Neuron (in vitro differentiated cells): ENCODE results near the gene NUP153.

ENCODE experiments used
- H2AFZ ChIP-seq: one replicate; pipeline ENCODE4 v1.6.1; 2013; ENCODE audit warnings: low read depth, mild to moderate bottlenecking, inconsistent platforms, low read length, moderate library complexity
- H3K27me3 ChIP-seq: one replicate; pipeline ENCODE4 v1.6.1; 2013; ENCODE audit warnings: low read length; ENCODE audit not compliant: insufficient read depth
- H3K36me3 ChIP-seq: one replicate; pipeline ENCODE4 v1.6.1; 2013; ENCODE audit warnings: low read length; ENCODE audit not compliant: insufficient read depth
- H3K4me1 ChIP-seq: one replicate; pipeline ENCODE4 v1.6.1; 2013; ENCODE audit warnings: low read length; ENCODE audit not compliant: insufficient read depth
- H3K4me3 ChIP-seq: 2 replicates; pipeline ENCODE4 v1.5.1; 2013; ENCODE audit warnings: mild to moderate bottlenecking, low read length, moderate library complexity
- H3K9me3 ChIP-seq: one replicate; pipeline ENCODE4 v1.6.1; 2013; ENCODE audit warnings: low read length

The NUP153 gene

DNA sequence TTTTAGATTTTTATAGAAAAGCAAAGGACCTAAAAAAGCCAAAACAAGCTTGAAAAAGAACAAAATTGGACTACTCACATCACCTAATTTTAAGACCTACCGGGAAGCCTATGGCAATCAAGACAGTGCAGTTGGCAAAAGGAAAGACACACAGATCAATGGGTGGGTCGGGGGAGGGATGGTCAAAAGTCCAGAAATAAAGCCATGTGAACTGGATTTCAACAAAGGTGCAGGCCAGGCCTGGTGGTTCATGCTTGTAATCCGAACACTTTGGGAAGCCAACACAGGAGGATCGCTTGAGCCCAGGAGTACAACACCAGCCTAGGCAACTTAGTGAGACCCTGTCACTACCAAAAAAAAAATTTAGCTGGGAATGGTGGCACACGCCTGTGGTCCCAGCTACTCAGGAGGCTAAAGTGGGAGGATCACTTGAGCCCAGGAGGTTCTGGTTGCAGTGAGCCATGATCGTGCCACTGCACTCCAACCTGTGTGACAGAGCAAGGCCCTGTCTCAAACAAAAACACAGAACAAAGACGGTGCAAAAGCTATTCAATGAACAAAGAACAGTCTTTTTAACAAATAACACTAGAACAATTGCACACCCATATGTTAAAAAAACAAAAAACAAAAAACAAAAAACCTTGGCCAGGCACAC lies 34.5 kb downstream of the NUP153 start:
- Histone ChIP-seq H3K9me3 (peaks cover 1% of the 10 kb centered on the region), H2AFZ (no peak overlapping the region), H3K27me3 (no peaks in the 10 kb centered on the region), H3K36me3 (peaks cover 67% of the 10 kb centered on the region), H3K4me3 (no peak overlapping the region), H3K4me1 (no peaks in the 10 kb centered on the region)

DNA sequence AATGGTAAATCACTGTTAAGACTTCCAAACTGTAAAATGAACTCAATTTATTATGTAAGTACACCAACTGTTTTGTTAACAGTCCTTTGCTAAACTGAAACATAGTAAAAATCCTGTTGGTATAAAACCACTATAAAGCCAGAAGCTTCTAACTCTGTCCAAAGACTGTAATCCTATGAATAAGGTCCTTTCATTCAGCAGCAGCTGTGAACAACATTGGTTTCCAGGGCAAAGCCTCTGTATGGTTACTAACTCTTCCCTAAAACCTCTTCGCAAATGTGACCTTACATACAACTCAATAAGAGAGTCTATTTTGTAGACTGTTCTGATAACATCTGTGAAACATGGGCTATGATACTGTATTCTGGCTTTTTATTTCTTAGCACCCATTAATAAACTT lies 40.1 kb downstream of the NUP153 start:
- no peaks in the 10 kb centered on the region for H3K27me3 ChIP-seq
- no peak overlapping the region for H3K4me3 ChIP-seq
- peaks cover 74% of the 10 kb centered on the region for H3K36me3 ChIP-seq
- no peaks in the 10 kb centered on the region for H3K4me1 ChIP-seq
- no peak overlapping the region for H2AFZ ChIP-seq
- no peaks in the 10 kb centered on the region for H3K9me3 ChIP-seq

DNA sequence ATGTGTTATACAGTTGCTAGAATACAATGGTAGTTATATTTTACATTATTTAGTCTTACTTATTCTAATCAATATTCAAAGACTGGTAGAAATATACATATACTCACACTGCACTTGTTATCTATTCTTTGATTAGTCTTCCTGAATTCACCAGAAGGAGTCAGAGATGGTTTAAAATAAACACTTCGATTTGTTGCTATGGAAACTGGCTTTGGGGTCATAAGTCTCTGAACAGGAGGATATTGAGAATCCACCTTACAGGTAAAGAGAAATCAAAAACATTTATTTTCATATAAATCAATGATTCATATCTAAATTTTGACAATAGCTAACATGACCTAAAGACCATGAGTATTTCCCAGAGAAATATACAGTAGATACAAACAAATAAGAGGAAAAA lies 41.6 kb downstream of the NUP153 start:
- Histone ChIP-seq H3K36me3 (peaks cover 78% of the 10 kb centered on the region), H3K4me3 (no peak overlapping the region), H3K27me3 (no peaks in the 10 kb centered on the region), H2AFZ (no peak overlapping the region), H3K4me1 (no peaks in the 10 kb centered on the region), H3K9me3 (no peaks in the 10 kb centered on the region)

DNA sequence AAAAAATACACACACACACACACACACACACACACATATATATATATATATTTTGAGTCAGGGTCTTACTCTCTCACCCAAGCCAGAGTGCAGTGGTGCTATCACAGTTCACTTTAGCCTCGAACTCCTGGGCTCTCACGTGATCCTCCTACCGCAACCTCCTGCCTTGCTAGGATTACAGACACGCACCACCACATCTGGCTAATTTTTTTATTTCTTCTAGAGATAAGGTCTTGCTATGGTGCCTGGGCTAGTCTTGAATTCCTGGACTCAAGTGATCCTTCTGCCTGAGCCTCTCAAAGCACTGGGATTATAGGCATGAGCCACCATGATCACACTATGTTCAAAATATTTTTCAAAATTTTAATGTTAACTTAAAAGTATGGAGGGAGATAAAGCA lies 43.5 kb downstream of the NUP153 start:
- Histone ChIP-seq H2AFZ (no peak overlapping the region), H3K4me3 (no peak overlapping the region), H3K27me3 (no peaks in the 10 kb centered on the region), H3K36me3 (peaks cover 78% of the 10 kb centered on the region), H3K4me1 (no peaks in the 10 kb centered on the region), H3K9me3 (no peaks in the 10 kb centered on the region)

DNA sequence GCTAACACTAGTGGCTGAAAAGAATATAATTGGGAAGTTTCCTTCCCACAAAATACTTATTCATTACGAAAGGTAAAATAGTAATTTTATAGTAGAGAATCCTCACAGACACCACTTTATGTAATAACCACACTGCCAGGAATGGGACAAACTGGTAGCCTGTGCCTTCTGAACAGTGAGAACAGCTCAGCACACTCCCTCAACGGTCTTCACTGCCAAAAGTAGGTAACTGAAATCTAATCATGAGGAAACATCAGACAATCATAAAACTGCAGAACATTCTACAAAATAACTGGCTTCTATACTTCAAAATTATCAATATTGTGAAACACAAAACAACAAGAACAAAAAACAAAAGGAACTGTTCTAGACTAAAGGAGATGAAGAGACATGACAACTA lies 44.1 kb downstream of the NUP153 start:
- Histone ChIP-seq H2AFZ (no peak overlapping the region), H3K36me3 (peaks cover 78% of the 10 kb centered on the region), H3K9me3 (no peaks in the 10 kb centered on the region), H3K4me1 (no peaks in the 10 kb centered on the region), H3K27me3 (no peaks in the 10 kb centered on the region), H3K4me3 (no peak overlapping the region)

DNA sequence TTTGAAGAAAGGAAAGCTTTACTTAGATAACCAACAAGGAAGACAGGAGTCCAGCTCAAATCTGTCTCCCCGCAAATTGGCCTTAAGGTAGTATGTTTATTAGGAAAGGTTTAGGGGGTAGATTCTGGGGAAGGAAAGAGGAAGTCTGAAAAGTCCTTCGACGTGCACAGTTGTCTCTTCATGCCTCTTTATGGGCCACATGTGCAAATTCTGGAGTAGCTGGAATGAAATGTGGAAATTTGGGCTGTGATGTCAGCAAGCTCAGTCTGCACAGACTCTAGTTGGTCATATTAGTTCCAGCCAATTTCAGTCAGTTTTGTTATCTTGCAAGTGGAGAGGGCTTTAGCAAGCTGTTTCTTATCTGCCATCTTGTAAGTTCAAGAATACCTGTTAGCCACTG lies 50.1 kb downstream of the NUP153 start:
- Histone ChIP-seq H3K27me3 (no peaks in the 10 kb centered on the region), H3K4me1 (no peaks in the 10 kb centered on the region), H3K4me3 (no peak overlapping the region), H3K36me3 (peaks cover 66% of the 10 kb centered on the region), H2AFZ (no peak overlapping the region), H3K9me3 (no peaks in the 10 kb centered on the region)

DNA sequence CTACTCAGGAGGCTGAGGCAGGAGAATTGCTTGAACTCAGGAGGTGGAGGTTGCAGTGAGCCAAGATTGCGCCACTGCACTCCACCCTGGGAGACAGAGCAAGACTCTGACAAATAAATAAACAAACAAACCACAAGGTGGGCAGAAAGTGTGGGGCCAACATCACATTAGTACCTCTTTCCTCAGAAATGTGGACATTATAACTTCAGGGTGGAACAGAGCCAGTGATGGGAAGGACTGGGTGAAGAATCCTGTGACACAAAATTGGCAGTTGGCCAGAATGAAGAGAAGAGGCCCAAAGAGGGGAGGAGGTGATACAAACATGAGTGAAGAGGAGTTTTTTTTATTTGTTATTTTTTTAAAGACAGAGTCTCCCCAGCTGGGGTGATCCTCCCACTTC lies 50.6 kb downstream of the NUP153 start:
- Histone ChIP-seq H2AFZ (no peak overlapping the region), H3K9me3 (no peaks in the 10 kb centered on the region), H3K4me1 (no peaks in the 10 kb centered on the region), H3K4me3 (no peak overlapping the region), H3K27me3 (no peaks in the 10 kb centered on the region), H3K36me3 (peaks cover 65% of the 10 kb centered on the region)

DNA sequence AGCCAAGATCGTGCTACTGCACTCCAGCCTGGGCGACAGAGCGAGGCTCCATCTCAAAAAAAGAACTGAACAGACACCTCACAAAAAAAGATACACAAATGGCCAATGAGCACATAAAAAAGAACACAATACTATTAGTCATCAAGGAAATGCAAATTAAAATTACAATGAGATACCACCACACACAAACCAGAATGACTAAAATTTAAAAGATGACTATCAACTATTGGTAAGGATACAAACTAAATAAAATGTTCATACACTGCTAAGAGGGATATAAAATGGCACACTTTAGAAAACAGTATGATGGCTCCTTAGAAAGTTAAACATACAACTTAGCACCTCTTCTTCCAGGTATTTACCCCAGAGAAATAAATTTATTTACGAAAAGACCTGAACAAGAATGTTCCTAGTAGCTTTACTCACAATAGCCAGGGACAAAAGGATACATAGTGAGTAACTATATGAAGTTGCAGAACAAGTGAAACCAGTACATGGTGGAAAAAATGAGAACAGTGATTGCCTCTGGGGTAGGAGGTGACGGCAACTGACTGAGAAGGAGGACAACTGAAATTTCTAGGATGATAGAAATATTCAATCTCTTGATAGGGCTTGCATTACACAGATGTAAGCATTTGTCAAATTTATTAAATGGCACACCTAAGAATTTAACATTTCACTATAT lies 53.4 kb downstream of the NUP153 start:
- Histone ChIP-seq H2AFZ (no peak overlapping the region), H3K9me3 (no peaks in the 10 kb centered on the region), H3K4me3 (no peak overlapping the region), H3K27me3 (no peaks in the 10 kb centered on the region), H3K4me1 (no peaks in the 10 kb centered on the region), H3K36me3 (peaks cover 62% of the 10 kb centered on the region)

DNA sequence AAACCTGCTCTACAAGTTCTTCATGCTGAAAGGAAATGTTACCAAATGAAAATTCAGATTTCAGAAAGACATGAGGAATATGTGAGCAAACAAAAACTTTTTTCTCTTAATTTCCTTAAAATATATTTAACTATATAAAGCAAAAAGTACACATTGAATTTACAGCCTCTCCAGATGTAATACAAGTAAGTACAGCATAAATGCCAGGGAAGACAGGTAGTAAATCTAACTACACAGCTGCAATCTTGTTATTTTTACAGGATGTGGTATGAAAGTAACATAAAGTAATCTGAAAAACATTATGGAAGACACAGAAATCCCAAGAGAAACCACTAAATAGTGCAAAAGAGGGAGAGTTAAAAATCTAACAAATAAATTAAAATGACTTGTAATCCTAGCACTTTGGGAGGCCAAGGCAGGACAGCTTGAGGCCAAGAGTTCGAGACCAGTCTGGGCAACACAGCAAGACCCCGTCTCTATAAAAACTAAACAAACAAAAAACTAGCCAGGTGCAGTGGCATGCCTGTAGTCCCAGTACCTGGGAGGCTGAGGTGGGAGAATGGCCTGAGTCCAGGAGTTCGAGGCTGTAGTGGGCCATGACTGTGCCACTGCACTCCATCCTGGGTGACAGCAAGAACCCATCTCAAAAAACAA lies 55.9 kb downstream of the NUP153 start:
- Histone ChIP-seq H3K9me3 (no peaks in the 10 kb centered on the region), H3K36me3 (peaks cover 69% of the 10 kb centered on the region), H3K4me3 (no peak overlapping the region), H2AFZ (no peak overlapping the region), H3K4me1 (no peaks in the 10 kb centered on the region), H3K27me3 (no peaks in the 10 kb centered on the region)

DNA sequence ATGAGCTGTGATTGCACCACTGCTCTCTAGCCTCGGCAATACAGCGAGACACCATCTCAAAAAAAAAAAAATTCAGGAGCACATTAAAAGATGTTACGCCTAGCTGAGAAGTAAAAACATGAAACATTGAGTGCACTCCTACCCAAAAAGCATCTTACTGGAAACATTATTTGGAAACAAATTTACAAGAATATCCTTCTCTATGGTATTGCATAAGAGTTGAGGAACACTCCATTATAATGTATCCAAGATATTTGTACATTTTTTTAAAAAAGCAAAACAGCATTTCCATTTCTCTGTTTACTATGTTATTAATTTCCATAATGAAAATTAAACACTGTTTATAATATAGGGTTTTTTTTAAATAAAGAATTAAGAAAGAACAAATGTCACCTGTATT lies 58.0 kb downstream of the NUP153 start:
- Histone ChIP-seq H3K27me3 (no peaks in the 10 kb centered on the region), H3K4me1 (no peaks in the 10 kb centered on the region), H2AFZ (no peak overlapping the region), H3K4me3 (no peak overlapping the region), H3K9me3 (no peaks in the 10 kb centered on the region), H3K36me3 (peaks cover 75% of the 10 kb centered on the region)

DNA sequence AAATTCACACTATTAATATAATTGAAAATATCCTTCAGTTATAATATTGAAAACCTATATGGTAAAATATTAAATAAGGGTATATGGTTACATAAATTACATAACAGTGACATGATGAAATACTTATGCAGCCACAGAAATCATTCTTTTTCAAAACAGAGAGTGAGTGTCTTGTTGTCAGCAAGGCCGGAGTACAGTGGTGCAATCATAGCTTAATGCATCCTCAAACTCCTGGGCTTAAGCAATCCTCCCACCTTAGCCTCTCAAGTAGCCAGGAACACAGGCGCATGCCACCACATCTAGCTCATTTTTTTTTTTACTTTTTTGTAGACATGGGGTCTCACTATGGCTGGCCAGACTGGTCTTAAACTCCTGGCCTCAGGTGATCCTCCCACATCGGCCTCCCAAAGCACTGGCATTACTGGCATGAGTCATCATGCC lies 66.2 kb downstream of the NUP153 start:
- Histone ChIP-seq H3K36me3 (peaks cover 85% of the 10 kb centered on the region), H3K27me3 (no peaks in the 10 kb centered on the region), H3K9me3 (peaks cover 7% of the 10 kb centered on the region), H3K4me1 (no peaks in the 10 kb centered on the region), H3K4me3 (no peak overlapping the region), H2AFZ (no peak overlapping the region)

DNA sequence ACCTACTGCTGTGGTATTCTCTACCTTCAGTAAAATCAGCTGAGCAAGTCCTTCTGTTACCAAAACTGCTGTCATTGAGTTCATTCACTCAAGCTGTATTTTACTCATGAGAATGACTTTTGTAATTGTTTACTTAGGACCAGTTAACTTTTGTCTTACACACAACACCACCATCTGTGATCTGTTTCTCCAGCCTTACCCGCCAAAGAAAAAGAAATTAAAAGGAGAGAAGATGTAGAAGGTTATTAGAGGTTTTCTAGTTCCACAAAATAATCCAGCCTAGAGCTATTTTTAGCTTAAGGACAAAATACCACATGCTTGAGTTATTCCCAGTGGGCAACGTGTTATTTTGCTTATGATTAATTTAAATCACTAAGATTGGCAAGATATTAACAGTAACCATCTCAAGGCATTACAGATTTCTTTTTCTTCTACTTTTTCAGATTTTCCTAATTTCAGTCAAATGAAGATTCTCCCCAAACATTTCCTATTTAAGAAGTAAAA lies 68.5 kb downstream of the NUP153 start:
- Histone ChIP-seq H3K4me3 (no peak overlapping the region), H3K36me3 (peaks cover 76% of the 10 kb centered on the region), H3K9me3 (peaks cover 7% of the 10 kb centered on the region), H2AFZ (no peak overlapping the region), H3K27me3 (no peaks in the 10 kb centered on the region), H3K4me1 (no peaks in the 10 kb centered on the region)

DNA sequence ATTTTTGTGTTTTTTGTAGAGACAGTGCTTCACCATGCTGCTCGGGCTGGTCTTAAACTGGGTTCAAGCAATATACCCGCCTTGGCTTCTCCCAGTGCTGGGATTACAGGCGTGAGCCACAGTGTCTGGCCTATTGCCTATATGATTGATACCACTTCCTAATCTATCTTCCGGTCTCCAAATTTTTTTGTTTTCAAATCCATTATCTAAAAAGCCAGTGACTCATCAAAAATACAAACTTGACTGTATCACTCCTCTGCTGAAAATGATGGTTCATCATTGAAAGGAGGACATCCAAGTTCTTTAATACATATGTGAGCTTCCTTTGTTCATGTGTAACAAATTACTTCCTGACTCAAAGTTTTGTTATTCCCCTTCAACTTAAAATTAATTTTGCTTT lies 71.2 kb downstream of the NUP153 start:
- Histone ChIP-seq H3K27me3 (no peaks in the 10 kb centered on the region), H2AFZ (no peak overlapping the region), H3K4me1 (no peaks in the 10 kb centered on the region), H3K9me3 (no peaks in the 10 kb centered on the region), H3K36me3 (peaks cover 81% of the 10 kb centered on the region), H3K4me3 (no peak overlapping the region)
